Neural cell (in vitro differentiated cells): Measurements from ENCODE around the gene CNTNAP5. TPM values are rescaled to one million over a fixed set of nuclear protein-coding genes. Genes with fewer than 3 reads are reported as not detected.

Source experiments
- H2AFZ ChIP-seq: fragments of 200-600, 300-800 bp; sonication (generic), shearing (Covaris generic); 2 replicates; pipeline ENCODE4 v1.6.0; 2014; ENCODE audit warnings: low read depth, mild to moderate bottlenecking, antibody characterized with exemption, low read length, moderate library complexity
- H3F3A ChIP-seq: fragments of 200-600 bp; shearing (Covaris generic); 2 replicates; pipeline ENCODE4 v1.6.1; 2016; ENCODE audit warnings: mild to moderate bottlenecking, moderate library complexity, mixed read lengths, antibody characterized with exemption, low read length; ENCODE audit not compliant: insufficient read depth, poor library complexity, severe bottlenecking
- H3K27ac ChIP-seq: fragments of 200-600, 300-800 bp; sonication (generic), shearing (Covaris generic); 2 replicates; pipeline ENCODE4 v1.5.1; 2014; ENCODE audit warnings: mild to moderate bottlenecking, low read length, moderate library complexity
- H3K27me3 ChIP-seq: fragments of 300-800, 200-600 bp; sonication (generic), shearing (Covaris generic); 2 replicates; pipeline ENCODE4 v1.6.0; 2014; ENCODE audit warnings: mild to moderate bottlenecking, low read depth, low read length, moderate library complexity; ENCODE audit not compliant: insufficient read depth
- H3K36me3 ChIP-seq: fragments of 300-800, 200-600 bp; sonication (generic), shearing (Covaris generic); 2 replicates; pipeline ENCODE4 v1.5.1; 2014; ENCODE audit warnings: mild to moderate bottlenecking, antibody characterized with exemption, low read length, moderate library complexity; ENCODE audit not compliant: insufficient read depth
- H3K4me2 ChIP-seq: fragments of 300-800, 200-600 bp; sonication (generic), shearing (Covaris generic); 2 replicates; pipeline ENCODE4 v1.6.0; 2014; ENCODE audit warnings: mild to moderate bottlenecking, low read length
- H3K4me3 ChIP-seq: fragments of 300-800, 200-600 bp; sonication (generic), shearing (Covaris generic); 2 replicates; pipeline ENCODE4 v1.5.1; 2014; ENCODE audit warnings: mild to moderate bottlenecking, low read length, moderate library complexity
- H3K79me2 ChIP-seq: fragments of 200-600 bp; shearing (Covaris generic); replicated peaks from 2 replicates; pipeline ENCODE4 v1.6.0; 2014; ENCODE audit warnings: mild to moderate bottlenecking, low read length, moderate library complexity; ENCODE audit not compliant: insufficient read depth
- H3K9ac ChIP-seq: fragments of 300-800, 200-600 bp; sonication (generic), shearing (Covaris generic); 2 replicates; pipeline ENCODE4 v1.6.1; 2016; ENCODE audit warnings: mild to moderate bottlenecking, low read length, mixed read lengths
- H3K9me2 ChIP-seq: fragments of 200-600 bp; shearing (Covaris generic); 2 replicates; pipeline ENCODE4 v1.6.1; 2016; ENCODE audit warnings: mild to moderate bottlenecking, low read length, mixed read lengths; ENCODE audit not compliant: insufficient read depth
- H3K9me3 ChIP-seq: fragments of 200-600, 300-800 bp; sonication (generic), shearing (Covaris generic); 2 replicates; pipeline ENCODE4 v1.6.1; 2016; ENCODE audit warnings: mild to moderate bottlenecking, mixed run types, low read length, moderate library complexity, mixed read lengths
- H4K20me1 ChIP-seq: fragments of 200-600 bp; shearing (Covaris generic); 2 replicates; pipeline ENCODE4 v1.6.1; 2016; ENCODE audit warnings: mild to moderate bottlenecking, mixed run types; ENCODE audit not compliant: insufficient read depth
- CTCF ChIP-seq: fragments of 450-650 bp; IDR thresholded peaks from 2 replicates; pipeline ENCODE4 v1.5.1; 2014; ENCODE audit warnings: antibody characterized with exemption, mild to moderate bottlenecking, moderate library complexity; ENCODE audit not compliant: poor library complexity, severe bottlenecking
- EP300 ChIP-seq: fragments of 450-650 bp; conservative IDR thresholded peaks from 2 replicates; pipeline ENCODE4 v1.6.1; 2014; ENCODE audit warnings: antibody characterized with exemption, mild to moderate bottlenecking, moderate library complexity; ENCODE audit not compliant: poor library complexity, severe bottlenecking
- EZH2 ChIP-seq: fragments of 200-600, 300-800 bp; shearing (Covaris generic), sonication (generic); IDR thresholded peaks from 2 replicates; pipeline ENCODE4 v1.6.1; 2014; ENCODE audit warnings: antibody characterized with exemption, low read length, borderline replicate concordance, mild to moderate bottlenecking; ENCODE audit not compliant: insufficient read depth, poor library complexity, severe bottlenecking
- MXI1 ChIP-seq: fragments of 450-650 bp; conservative IDR thresholded peaks from 2 replicates; pipeline ENCODE4 v1.6.1; 2014; ENCODE audit warnings: antibody characterized with exemption, mild to moderate bottlenecking; ENCODE audit not compliant: poor library complexity, severe bottlenecking
- POLR2AphosphoS5 ChIP-seq: IDR thresholded peaks from 2 replicates; pipeline ENCODE4 v1.6.1; 2012
- RAD21 ChIP-seq: fragments of 450-650 bp; conservative IDR thresholded peaks from 2 replicates; pipeline ENCODE4 v1.6.1; 2014; ENCODE audit warnings: antibody characterized with exemption, mild to moderate bottlenecking, moderate library complexity
- REST ChIP-seq: IDR thresholded peaks from 2 replicates; pipeline ENCODE4 v1.6.1; 2012; ENCODE audit warnings: borderline replicate concordance
- SMC3 ChIP-seq: fragments of 450-650 bp; conservative IDR thresholded peaks from 2 replicates; pipeline ENCODE4 v1.6.1; 2014; ENCODE audit warnings: antibody characterized with exemption, mild to moderate bottlenecking, moderate library complexity; ENCODE audit not compliant: poor library complexity
- TAF1 ChIP-seq: IDR thresholded peaks from 2 replicates; pipeline ENCODE4 v1.6.1; 2012; ENCODE audit warnings: low read depth
- polyA plus RNA-seq: library from polyadenylated mRNA; depleted of rRNA; stranded (reverse); fragments of >200 nt; gene quantifications from 2 replicates; pipeline ENCODE4 v1.2.3, GENCODE V29; 2014

CNTNAP5 gene
- polyA plus RNA-seq, 1 donor from 2014 or later, result 19.3 TPM

GRCh38 chr2:124254621-124255020 is 229.5 kb downstream of the CNTNAP5 start:
- no peak overlapping the region for H3K4me2 ChIP-seq
- no peaks in the 10 kb centered on the region for H3F3A ChIP-seq
- no peak overlapping the region for H3K4me3 ChIP-seq
- H3K27me3 ChIP-seq, result no peaks in the 10 kb centered on the region
- H3K27ac ChIP-seq, result no peak overlapping the region
- H3K79me2 ChIP-seq, result no peaks in the 10 kb centered on the region
- no peaks in the 10 kb centered on the region for H3K9me3 ChIP-seq
- no peaks in the 10 kb centered on the region for H3K36me3 ChIP-seq
- no peaks in the 10 kb centered on the region for H3K9me2 ChIP-seq
- H2AFZ ChIP-seq, result no peak overlapping the region
- TF ChIP-seq CTCF, result no peak
- TF ChIP-seq EP300, result no peak
- TF ChIP-seq SMC3, result no peak
- TF ChIP-seq RAD21, result no peak
- TF ChIP-seq TAF1, result no peak
- TF ChIP-seq POLR2AphosphoS5, result no peak
- no peak for TF ChIP-seq EZH2
- TF ChIP-seq REST, result no peak
- no peak for TF ChIP-seq MXI1
- H4K20me1 ChIP-seq, result no peaks in the 10 kb centered on the region
- no peak overlapping the region for H3K9ac ChIP-seq

GRCh38 chr2:124257120-124257519 is 232.0 kb downstream of the CNTNAP5 start:
- Histone ChIP-seq H2AFZ (no peak overlapping the region), H3K36me3 (peaks cover 4% of the 10 kb centered on the region), H3K4me3 (no peak overlapping the region), H3K4me2 (no peak overlapping the region), H4K20me1 (no peaks in the 10 kb centered on the region), H3F3A (no peaks in the 10 kb centered on the region), H3K27me3 (no peaks in the 10 kb centered on the region), H3K9me2 (no peaks in the 10 kb centered on the region), H3K9me3 (no peaks in the 10 kb centered on the region), H3K79me2 (no peaks in the 10 kb centered on the region), H3K27ac (no peak overlapping the region), H3K9ac (no peak overlapping the region)
- TF ChIP-seq MXI1, result no peak
